T47D (cell line): Measurements from ENCODE around the gene ERICH6B.

Experiments
- DNase-seq, 2 experiments: peaks; one replicate each; pipeline versions ENCODE4 v3.0.0 to v3.0.0-alpha.2; 2011 to 2012; ENCODE audit warnings: low read depth in 1 of 2, low spot score in 1 of 2
- JUND ChIP-seq: IDR thresholded peaks from 2 replicates; pipeline ENCODE4 v1.6.1; 2012; ENCODE audit warnings: low read depth
- in situ Hi-C: cut with HindIII; loops from 2 replicates; pipeline ENCODE4 v1.10.0; 2016; ENCODE audit warnings: low sequenced_read_pairs, low pct_unique_long_range_greater_than_20kb

The ERICH6B gene

GRCh38 chr13:45626731-45627374 lies 11.3 kb upstream of the ERICH6B start:
- TF ChIP-seq JUND: no peak
- DNase-seq: no peak
- in situ Hi-C loops: no loop called here

GRCh38 chr13:45623516-45624090 lies 8.1 kb upstream of the ERICH6B start:
- DNase-seq: peak; percentile 25 to 40
- TF ChIP-seq JUND: no peak
- in situ Hi-C loops: no loop called here

- no peak for DNase-seq
- in situ Hi-C loops: no loop called here
Observed at GRCh38 chr13:45621950-45622349, 6.4 kb upstream of the ERICH6B start.

GRCh38 chr13:45607931-45608330 lies 7.6 kb downstream of the ERICH6B start:
- TF ChIP-seq JUND: no peak
- no peak for DNase-seq
- in situ Hi-C loops: no loop called here

More at GRCh38 chr13:45621950-45622349, 6.4 kb upstream of the ERICH6B start:
- TF ChIP-seq JUND: no peak

GRCh38 chr13:45604892-45605291 lies 10.6 kb downstream of the ERICH6B start:
- no peak for TF ChIP-seq JUND
- DNase-seq: no peak
- in situ Hi-C loops: no loop called here

GRCh38 chr13:45603338-45603737 lies 12.2 kb downstream of the ERICH6B start:
- no peak for TF ChIP-seq JUND
- DNase-seq: no peak
- in situ Hi-C loops: no loop called here

- no peak for DNase-seq
- in situ Hi-C loops: no loop called here
- no peak for TF ChIP-seq JUND
Observed at GRCh38 chr13:45602183-45603170, 13.1 kb downstream of the ERICH6B start.

GRCh38 chr13:45601680-45602079 lies 13.9 kb downstream of the ERICH6B start:
- in situ Hi-C loops: no loop called here
- TF ChIP-seq JUND: no peak

GRCh38 chr13:45598597-45598996 lies 16.9 kb downstream of the ERICH6B start:
- in situ Hi-C loops: no loop called here
- DNase-seq: no peak
- TF ChIP-seq JUND: no peak

More at GRCh38 chr13:45601680-45602079, 13.9 kb downstream of the ERICH6B start:
- DNase-seq: no peak

- in situ Hi-C loops: no loop called here
- no peak for TF ChIP-seq JUND
- no peak for DNase-seq
Observed at GRCh38 chr13:45596800-45597475, 18.6 kb downstream of the ERICH6B start.

GRCh38 chr13:45595965-45596364 lies 19.6 kb downstream of the ERICH6B start:
- peak; percentile 11 to 48 for DNase-seq
- TF ChIP-seq JUND: no peak
- in situ Hi-C loops: no loop called here

- no peak for TF ChIP-seq JUND
- peak in 1 of 2 experiments; percentile 0 for DNase-seq
- in situ Hi-C loops: no loop called here
Observed at GRCh38 chr13:45594764-45595163, 20.8 kb downstream of the ERICH6B start.
